HepG2 (cell line): Measurements from ENCODE around the gene ANP32A. TPM values are rescaled to one million over a fixed set of nuclear protein-coding genes. Genes with fewer than 3 reads are reported as not detected.

Source experiments
- AKAP8 ChIP-seq: sonication (generic); formaldehyde crosslinking; IDR thresholded peaks from 2 replicates; pipeline ENCODE4 v1.5.1; 2020; ENCODE audit warnings: mild to moderate bottlenecking, missing genetic modification reagents
- ASH2L ChIP-seq: fragments of 300-600, 200-600 bp; sonication (generic); IDR thresholded peaks from 2 replicates; pipeline ENCODE4 v1.7.0; 2017; ENCODE audit warnings: low read depth, mild to moderate bottlenecking, moderate library complexity, mixed read lengths, low read length; ENCODE audit not compliant: insufficient read length
- GLI4 ChIP-seq: sonication (generic); formaldehyde crosslinking; IDR thresholded peaks from 2 replicates; pipeline ENCODE4 v1.5.1; 2020; ENCODE audit warnings: missing genetic modification reagents, mild to moderate bottlenecking, moderate library complexity, borderline replicate concordance
- HIVEP1 ChIP-seq: sonication (generic); formaldehyde crosslinking; IDR thresholded peaks from 2 replicates; pipeline ENCODE4 v1.4.0; 2020; ENCODE audit warnings: mild to moderate bottlenecking, missing genetic modification reagents
- HOXD1 ChIP-seq: sonication (generic); formaldehyde crosslinking; IDR thresholded peaks from 2 replicates; pipeline ENCODE4 v1.5.0; 2020; ENCODE audit warnings: missing genetic modification reagents
- MTA3 ChIP-seq: sonication (generic); formaldehyde crosslinking; IDR thresholded peaks from 2 replicates; pipeline ENCODE4 v1.4.0; 2020; ENCODE audit warnings: missing genetic modification reagents
- TAF1 ChIP-seq: sonication (generic); formaldehyde crosslinking; IDR thresholded peaks from 2 replicates; pipeline ENCODE4 v1.4.0; 2020; ENCODE audit warnings: missing genetic modification reagents
- TSC22D2 ChIP-seq: sonication (generic); formaldehyde crosslinking; IDR thresholded peaks from 2 replicates; pipeline ENCODE4 v1.5.1; 2020; ENCODE audit warnings: missing genetic modification reagents, mild to moderate bottlenecking, borderline replicate concordance
- ZNF34 ChIP-seq: sonication (generic); formaldehyde crosslinking; IDR thresholded peaks from 2 replicates; pipeline ENCODE4 v1.4.0; 2020; ENCODE audit warnings: mild to moderate bottlenecking, missing genetic modification reagents, borderline replicate concordance
- ZNF841 ChIP-seq: sonication (generic); formaldehyde crosslinking; IDR thresholded peaks from 2 replicates; pipeline ENCODE4 v1.8.1; 2023; ENCODE audit warnings: missing genetic modification reagents, borderline replicate concordance
- ZNF878 ChIP-seq: sonication (generic); formaldehyde crosslinking; IDR thresholded peaks from 2 replicates; pipeline ENCODE4 v1.8.1; 2023; ENCODE audit warnings: mild to moderate bottlenecking, missing genetic modification reagents, moderate library complexity
- polyA plus RNA-seq, 8 experiments: library from polyadenylated mRNA; depleted of rRNA in 3 of 8; stranded (reverse) in 7 of 8; unstranded in 1 of 8; fragments of >200 nt; fragmentation: Illumina TruSeq in 4 of 8; extraction: Trizol in 4 of 8; gene quantifications; 2 replicates each; pipeline versions ENCODE4 v1.2.1 to v1.2.3, GENCODE V29; 2011 to 2016; ENCODE audit warnings: low read depth in 4 of 8, missing spikeins in 1 of 8, mixed read lengths in 1 of 8; ENCODE audit not compliant: insufficient read depth in 1 of 8
- total RNA-seq, 5 experiments: library from RNA; depleted of rRNA; stranded (reverse); fragments of >200 nt; fragmentation: Illumina TruSeq; extraction: Trizol; gene quantifications; 2 replicates each; pipeline ENCODE4 v1.2.3, GENCODE V29; 2016; ENCODE audit warnings: low read depth in 1 of 5
- TF ChIP-seq, protein P1 (sequence below): sonication (generic); formaldehyde crosslinking; IDR thresholded peaks from 2 replicates; pipeline ENCODE4 v1.8.1; 2023; ENCODE audit warnings: mild to moderate bottlenecking, moderate library complexity, missing genetic modification reagents
- TF ChIP-seq, protein P2 (sequence below): sonication (generic); formaldehyde crosslinking; IDR thresholded peaks from 2 replicates; pipeline ENCODE4 v1.4.0; 2020; ENCODE audit warnings: mild to moderate bottlenecking, missing genetic modification reagents
- TF ChIP-seq, protein P3 (sequence below): sonication (generic); formaldehyde crosslinking; IDR thresholded peaks from 2 replicates; pipeline ENCODE4 v1.4.0; 2020; ENCODE audit warnings: missing genetic modification reagents, borderline replicate concordance
- TF ChIP-seq, protein P4 (sequence below): sonication (generic); formaldehyde crosslinking; IDR thresholded peaks from 2 replicates; pipeline ENCODE4 v1.4.0; 2020; ENCODE audit warnings: mild to moderate bottlenecking, missing genetic modification reagents, borderline replicate concordance
- TF ChIP-seq, protein P5 (sequence below): sonication (generic); formaldehyde crosslinking; IDR thresholded peaks from 2 replicates; pipeline ENCODE4 v1.4.0; 2020; ENCODE audit warnings: missing genetic modification reagents, mild to moderate bottlenecking, borderline replicate concordance

The ANP32A gene
- total and polyA plus RNA-seq, 2 of the 13 experiments (the other 11 are each of a cell fraction or from before 2014, with no cell fraction given) = 60.6 to 206 TPM

DNA sequence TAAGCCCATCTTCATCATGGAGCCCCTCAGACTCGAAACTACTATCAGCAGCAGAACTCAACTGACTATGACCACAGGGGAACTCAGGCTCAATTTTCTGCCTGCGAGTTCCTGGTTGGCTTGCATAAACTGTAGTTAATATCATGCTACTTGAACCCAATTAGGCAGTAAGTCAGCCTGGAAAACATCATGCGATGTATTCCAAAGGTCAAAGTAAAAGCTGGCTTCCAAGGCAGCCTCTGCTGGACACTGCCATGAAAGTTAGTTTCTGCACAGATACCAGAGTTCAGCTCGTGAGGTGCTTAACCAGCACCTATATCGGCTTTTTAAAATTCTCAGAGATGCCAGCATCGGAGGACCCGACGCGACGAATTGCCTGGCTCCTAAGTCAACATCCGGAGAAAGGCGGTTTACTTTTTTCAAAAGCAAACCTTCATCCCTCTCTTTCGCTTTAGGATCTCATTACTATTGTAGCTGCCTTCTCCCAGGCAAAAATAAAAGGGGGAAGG is 3.8 kb downstream of the ANP32A start (continued):
- TF ChIP-seq, protein P1, sequence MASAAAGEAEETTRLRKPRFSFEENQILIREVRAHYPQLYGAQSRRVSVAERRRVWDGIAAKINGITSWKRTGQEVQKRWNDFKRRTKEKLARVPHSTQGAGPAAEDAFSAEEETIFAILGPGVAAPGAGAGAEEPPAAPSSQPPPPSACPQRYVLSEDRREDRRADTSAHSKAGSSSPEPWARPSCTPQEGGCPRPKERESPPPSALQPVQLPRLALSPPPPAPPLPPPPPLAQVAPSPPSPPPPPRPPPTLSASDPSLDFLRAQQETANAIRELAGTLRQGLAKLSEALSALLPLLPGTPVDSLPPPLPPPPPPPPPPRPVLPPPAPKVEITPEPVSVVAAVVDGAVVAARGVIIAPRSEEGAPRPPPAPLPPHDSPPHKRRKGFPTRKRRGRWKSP = peak; percentile 32; the same call in 1 of the 2 replicates
- TF ChIP-seq ZNF34 (CRISPR knock-in tag) (no peak), HOXD1 (CRISPR knock-in tag) (no peak), GLI4 (peak; percentile 39; the same call in 1 of the 2 replicates), TSC22D2 (CRISPR knock-in tag) (no peak), ASH2L (peak; percentile 60), TAF1 (CRISPR knock-in tag) (peak; percentile 1; the same call in 1 of the 2 replicates), ZNF878 (no peak), AKAP8 (CRISPR knock-in tag) (peak; percentile 41), MTA3 (CRISPR knock-in tag) (no peak), HIVEP1 (CRISPR knock-in tag) (no peak), ZNF841 (no peak)
- TF ChIP-seq, protein P2, sequence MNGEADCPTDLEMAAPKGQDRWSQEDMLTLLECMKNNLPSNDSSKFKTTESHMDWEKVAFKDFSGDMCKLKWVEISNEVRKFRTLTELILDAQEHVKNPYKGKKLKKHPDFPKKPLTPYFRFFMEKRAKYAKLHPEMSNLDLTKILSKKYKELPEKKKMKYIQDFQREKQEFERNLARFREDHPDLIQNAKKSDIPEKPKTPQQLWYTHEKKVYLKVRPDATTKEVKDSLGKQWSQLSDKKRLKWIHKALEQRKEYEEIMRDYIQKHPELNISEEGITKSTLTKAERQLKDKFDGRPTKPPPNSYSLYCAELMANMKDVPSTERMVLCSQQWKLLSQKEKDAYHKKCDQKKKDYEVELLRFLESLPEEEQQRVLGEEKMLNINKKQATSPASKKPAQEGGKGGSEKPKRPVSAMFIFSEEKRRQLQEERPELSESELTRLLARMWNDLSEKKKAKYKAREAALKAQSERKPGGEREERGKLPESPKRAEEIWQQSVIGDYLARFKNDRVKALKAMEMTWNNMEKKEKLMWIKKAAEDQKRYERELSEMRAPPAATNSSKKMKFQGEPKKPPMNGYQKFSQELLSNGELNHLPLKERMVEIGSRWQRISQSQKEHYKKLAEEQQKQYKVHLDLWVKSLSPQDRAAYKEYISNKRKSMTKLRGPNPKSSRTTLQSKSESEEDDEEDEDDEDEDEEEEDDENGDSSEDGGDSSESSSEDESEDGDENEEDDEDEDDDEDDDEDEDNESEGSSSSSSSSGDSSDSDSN (CRISPR knock-in tag) = no peak
- TF ChIP-seq, protein P3, sequence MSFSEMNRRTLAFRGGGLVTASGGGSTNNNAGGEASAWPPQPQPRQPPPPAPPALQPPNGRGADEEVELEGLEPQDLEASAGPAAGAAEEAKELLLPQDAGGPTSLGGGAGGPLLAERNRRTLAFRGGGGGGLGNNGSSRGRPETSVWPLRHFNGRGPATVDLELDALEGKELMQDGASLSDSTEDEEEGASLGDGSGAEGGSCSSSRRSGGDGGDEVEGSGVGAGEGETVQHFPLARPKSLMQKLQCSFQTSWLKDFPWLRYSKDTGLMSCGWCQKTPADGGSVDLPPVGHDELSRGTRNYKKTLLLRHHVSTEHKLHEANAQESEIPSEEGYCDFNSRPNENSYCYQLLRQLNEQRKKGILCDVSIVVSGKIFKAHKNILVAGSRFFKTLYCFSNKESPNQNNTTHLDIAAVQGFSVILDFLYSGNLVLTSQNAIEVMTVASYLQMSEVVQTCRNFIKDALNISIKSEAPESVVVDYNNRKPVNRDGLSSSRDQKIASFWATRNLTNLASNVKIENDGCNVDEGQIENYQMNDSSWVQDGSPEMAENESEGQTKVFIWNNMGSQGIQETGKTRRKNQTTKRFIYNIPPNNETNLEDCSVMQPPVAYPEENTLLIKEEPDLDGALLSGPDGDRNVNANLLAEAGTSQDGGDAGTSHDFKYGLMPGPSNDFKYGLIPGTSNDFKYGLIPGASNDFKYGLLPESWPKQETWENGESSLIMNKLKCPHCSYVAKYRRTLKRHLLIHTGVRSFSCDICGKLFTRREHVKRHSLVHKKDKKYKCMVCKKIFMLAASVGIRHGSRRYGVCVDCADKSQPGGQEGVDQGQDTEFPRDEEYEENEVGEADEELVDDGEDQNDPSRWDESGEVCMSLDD (CRISPR knock-in tag) = 0 out of 2 replicates have a peak, but pooled peaks have one; percentile 15
- TF ChIP-seq, protein P4, sequence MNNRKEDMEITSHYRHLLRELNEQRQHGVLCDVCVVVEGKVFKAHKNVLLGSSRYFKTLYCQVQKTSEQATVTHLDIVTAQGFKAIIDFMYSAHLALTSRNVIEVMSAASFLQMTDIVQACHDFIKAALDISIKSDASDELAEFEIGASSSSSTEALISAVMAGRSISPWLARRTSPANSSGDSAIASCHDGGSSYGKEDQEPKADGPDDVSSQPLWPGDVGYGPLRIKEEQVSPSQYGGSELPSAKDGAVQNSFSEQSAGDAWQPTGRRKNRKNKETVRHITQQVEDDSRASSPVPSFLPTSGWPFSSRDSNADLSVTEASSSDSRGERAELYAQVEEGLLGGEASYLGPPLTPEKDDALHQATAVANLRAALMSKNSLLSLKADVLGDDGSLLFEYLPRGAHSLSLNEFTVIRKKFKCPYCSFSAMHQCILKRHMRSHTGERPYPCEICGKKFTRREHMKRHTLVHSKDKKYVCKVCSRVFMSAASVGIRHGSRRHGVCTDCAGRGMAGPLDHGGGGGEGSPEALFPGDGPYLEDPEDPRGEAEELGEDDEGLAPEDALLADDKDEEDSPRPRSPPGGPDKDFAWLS (CRISPR knock-in tag) = no peak
- TF ChIP-seq, protein P5, sequence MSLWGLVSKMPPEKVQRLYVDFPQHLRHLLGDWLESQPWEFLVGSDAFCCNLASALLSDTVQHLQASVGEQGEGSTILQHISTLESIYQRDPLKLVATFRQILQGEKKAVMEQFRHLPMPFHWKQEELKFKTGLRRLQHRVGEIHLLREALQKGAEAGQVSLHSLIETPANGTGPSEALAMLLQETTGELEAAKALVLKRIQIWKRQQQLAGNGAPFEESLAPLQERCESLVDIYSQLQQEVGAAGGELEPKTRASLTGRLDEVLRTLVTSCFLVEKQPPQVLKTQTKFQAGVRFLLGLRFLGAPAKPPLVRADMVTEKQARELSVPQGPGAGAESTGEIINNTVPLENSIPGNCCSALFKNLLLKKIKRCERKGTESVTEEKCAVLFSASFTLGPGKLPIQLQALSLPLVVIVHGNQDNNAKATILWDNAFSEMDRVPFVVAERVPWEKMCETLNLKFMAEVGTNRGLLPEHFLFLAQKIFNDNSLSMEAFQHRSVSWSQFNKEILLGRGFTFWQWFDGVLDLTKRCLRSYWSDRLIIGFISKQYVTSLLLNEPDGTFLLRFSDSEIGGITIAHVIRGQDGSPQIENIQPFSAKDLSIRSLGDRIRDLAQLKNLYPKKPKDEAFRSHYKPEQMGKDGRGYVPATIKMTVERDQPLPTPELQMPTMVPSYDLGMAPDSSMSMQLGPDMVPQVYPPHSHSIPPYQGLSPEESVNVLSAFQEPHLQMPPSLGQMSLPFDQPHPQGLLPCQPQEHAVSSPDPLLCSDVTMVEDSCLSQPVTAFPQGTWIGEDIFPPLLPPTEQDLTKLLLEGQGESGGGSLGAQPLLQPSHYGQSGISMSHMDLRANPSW (CRISPR knock-in tag) = 0 out of 2 replicates have a peak, but pooled peaks have one; percentile 20
